GM12874 (cell line): Measurements from ENCODE around the gene KLC4.

Experiments
- TF ChIP-seq, protein P1 (sequence below): IDR thresholded peaks from 2 replicates; pipeline ENCODE4 v1.5.1; 2011; ENCODE audit warnings: low read depth, mild to moderate bottlenecking, control low read depth, low read length, moderate library complexity; ENCODE audit not compliant: insufficient read depth

KLC4 gene

DNA sequence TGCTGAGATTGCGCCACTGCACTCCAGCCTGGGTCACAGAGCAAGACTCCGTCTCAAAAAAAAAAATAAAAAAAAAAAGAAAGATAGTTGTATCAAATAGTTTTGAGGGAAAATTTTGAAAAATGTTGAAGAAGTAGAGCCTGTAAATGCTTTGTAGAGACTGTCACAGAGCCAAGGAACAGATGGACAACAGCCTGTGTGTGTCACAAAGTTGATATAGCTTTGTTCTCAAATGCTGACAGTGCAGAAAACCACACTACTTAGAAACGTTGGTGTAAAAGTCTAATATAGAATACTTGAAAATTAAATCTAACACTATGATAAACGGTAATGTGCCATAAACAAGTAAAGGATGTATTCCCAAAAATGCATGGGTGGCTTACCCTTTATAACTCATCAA is 42.1 kb downstream of the KLC4 start:
- TF ChIP-seq, protein P1, sequence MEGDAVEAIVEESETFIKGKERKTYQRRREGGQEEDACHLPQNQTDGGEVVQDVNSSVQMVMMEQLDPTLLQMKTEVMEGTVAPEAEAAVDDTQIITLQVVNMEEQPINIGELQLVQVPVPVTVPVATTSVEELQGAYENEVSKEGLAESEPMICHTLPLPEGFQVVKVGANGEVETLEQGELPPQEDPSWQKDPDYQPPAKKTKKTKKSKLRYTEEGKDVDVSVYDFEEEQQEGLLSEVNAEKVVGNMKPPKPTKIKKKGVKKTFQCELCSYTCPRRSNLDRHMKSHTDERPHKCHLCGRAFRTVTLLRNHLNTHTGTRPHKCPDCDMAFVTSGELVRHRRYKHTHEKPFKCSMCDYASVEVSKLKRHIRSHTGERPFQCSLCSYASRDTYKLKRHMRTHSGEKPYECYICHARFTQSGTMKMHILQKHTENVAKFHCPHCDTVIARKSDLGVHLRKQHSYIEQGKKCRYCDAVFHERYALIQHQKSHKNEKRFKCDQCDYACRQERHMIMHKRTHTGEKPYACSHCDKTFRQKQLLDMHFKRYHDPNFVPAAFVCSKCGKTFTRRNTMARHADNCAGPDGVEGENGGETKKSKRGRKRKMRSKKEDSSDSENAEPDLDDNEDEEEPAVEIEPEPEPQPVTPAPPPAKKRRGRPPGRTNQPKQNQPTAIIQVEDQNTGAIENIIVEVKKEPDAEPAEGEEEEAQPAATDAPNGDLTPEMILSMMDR, result no peak

GRCh38 chr6:43103253-43103876 is 43.9 kb downstream of the KLC4 start:
- TF ChIP-seq, protein P1, result no peak

DNA sequence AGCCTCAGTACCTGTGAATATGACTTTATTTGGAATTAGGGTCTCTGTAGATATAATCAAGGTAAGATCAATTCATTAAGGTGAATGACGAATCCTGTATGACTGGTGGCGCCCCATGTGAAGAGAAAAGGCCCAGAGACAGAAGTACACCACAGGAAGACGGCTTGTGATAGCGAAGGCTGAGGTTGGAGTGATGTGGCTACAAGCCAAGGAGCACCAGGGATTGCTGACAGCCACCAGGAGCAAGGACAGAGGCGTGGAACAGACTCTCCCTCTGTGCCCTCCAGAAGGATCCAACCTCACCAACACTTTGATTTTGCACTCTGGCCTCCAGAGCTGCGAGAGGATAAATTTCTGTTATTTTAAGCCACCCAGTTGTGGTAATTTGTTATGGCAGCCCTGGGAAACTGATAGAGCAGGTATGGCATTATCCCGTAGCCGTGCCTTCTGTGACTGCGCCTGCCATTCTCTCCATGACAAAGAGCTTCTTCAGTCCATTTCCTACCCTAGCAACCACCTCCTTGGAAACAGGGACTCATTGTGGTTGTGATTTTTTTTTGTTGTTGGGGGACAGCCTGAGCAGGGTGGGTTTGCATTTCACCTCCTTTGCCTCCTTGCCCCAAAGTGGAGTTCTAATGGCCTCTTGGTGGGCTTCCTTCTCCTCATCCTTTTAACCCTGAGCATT is 46.2 kb downstream of the KLC4 start:
- TF ChIP-seq, protein P1, result no peak

GRCh38 chr6:43107344-43108062 is 48.1 kb downstream of the KLC4 start:
- TF ChIP-seq, protein P1, result no peak

- TF ChIP-seq, protein P1, result no peak
Observed at GRCh38 chr6:43113431-43114260, 54.2 kb downstream of the KLC4 start.

- TF ChIP-seq, protein P1, result no peak
Observed at GRCh38 chr6:43115365-43115764, 55.9 kb downstream of the KLC4 start.

DNA sequence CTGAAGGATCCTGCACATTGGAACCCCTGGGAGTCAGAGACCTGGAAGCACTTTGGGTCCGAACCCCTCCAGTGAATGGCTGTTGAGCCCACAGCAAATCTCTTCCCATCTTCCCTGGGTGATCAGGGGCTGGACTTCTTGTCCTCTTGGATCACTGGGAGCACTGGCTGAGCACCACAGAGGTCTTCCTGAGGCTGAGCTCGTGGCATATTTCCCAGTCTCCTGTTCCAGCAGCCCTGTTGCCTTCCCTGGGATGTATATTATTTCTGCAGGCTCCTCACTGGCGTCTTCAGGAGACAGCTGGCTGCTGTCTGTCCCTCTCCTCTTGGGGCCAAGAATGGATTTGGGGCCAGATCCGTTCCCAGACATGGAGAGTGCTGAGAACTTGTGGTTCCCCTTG is 60.1 kb downstream of the KLC4 start:
- TF ChIP-seq, protein P1, result no peak
